Measurements from ENCODE around the gene RNF5. TPM values are rescaled to one million over a fixed set of nuclear protein-coding genes. Genes with fewer than 3 reads are reported as not detected.

The RNF5 gene
- total and polyA plus RNA-seq, 2 donors (not counting 1 experiment from before 2014, with no cell fraction given) = 25.5 to 40.7 TPM

DNA sequence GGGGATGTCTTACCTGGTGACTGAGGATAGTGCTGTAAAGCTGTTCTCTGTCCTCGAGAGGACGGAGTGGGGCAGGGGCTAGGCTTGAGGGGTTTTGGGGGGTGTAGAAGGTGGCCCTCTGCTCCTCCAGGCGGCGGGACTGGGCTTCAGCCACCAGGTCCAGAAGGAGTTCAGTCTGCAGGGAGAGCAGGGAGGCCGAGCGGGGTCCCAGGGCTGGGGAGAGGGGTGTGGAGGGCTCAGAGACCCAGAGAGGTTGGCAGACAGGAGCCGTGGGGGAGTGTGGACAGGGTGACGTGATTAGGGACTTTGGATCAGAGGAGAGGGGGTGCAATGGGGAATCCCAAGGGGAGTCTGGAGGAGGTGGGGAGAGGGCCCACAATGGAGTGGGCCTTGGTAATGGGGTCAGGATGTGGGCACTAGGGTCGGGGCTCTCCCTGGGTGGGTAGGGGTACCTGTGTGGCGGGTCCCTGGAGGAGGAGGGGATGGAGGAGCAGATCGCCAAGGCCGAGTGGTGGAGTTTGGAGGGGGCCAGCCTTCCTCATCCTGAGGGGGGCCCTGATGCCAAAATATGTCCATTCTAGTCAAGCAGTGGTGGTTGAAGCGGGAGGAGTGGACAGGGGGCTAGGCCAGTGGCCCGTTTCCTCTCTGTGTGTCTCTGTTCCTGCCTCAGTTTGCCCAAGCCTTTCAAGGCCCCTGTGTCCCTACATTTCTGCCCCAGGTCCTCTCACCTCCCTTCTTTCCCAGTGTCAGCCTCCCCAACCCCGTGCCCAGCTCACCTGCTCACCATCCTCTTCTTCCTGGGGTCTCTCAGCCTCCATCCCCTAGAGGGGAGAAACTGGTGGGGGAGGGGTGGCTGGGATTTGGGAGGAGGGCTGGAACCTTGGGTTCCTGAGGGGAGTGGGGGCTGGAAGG is 13.7 kb downstream of the RNF5 start:
- peaks cover 58% of the 10 kb centered on the region for H3K79me2 ChIP-seq (ENCODE audit: control insufficient read depth, insufficient read depth, low read length)
- no peaks in the 10 kb centered on the region for H4K20me1 ChIP-seq (ENCODE audit: control insufficient read depth, insufficient read depth, low read length, poor library complexity, severe bottlenecking)
- DNase-seq (peak; percentile 43), ATAC-seq (ENCODE audit: low read depth) (no peak)
- H3K9me3 Mint-ChIP-seq (ENCODE audit: insufficient read depth) = no peaks in the 10 kb centered on the region
- H3K4me2 ChIP-seq (replicated peaks; ENCODE audit: low read depth, low read length, poor library complexity, severe bottlenecking) = peak overlapping the region; percentile 91
- H3K9me3 ChIP-seq (ENCODE audit: control extremely low read depth in 1 of 3, control insufficient read depth in 2 of 3, insufficient read depth in 1 of 3, low read length in 2 of 3) = no peaks in the 10 kb centered on the region
- ChIA-PET POLR2A (interaction anchor here (0.8 to 1.6 kb wide), 4 partner anchors 13 to 64 kb away, joined by 3 to 10 read pairs (median 6); partner anchors contain the start of gene ATF6B), CTCF (interaction anchor here (0.6 to 1.6 kb wide), 6 partner anchors 13 to 102 kb away, joined by 3 to 8 read pairs (median 5); partner anchors contain the start of gene ATF6B)
- WGBS (ENCODE audit: insufficient coverage) = 37% methylated on average over 13 of the region's 15 CpGs
- TF ChIP-seq EZH2 (IDR thresholded peaks at IDR 0.05; ENCODE audit: borderline replicate concordance, insufficient read depth, low read depth, low read length, poor library complexity, severe bottlenecking) = no peak
- no peak for TF ChIP-seq CTCF (IDR thresholded peaks at IDR 0.05)
- H3K4me3 Mint-ChIP-seq = peak overlapping the region; percentile 91
- intact Hi-C loops (cut with micrococcal nuclease) = loop anchor here (10.0 kb wide), 2 partner anchors 457 to 697 kb away; partner anchors contain the start of genes CLIC1 and MICB
- peak overlapping the region; percentile 96 for H3K9ac ChIP-seq (ENCODE audit: low read length)
- H3K27ac ChIP-seq (ENCODE audit: low read length in 2 of 2) = peak overlapping the region; percentile 93 to 97
- peaks cover 79% of the 10 kb centered on the region for H3K4me1 Mint-ChIP-seq
- H2AFZ ChIP-seq (ENCODE audit: insufficient read depth, low read depth, low read length, poor library complexity, severe bottlenecking) = peak overlapping the region; percentile 63
- no peaks in the 10 kb centered on the region for H3K27me3 Mint-ChIP-seq
- H3K4me1 ChIP-seq (ENCODE audit: control insufficient read depth in 2 of 2, insufficient read depth in 2 of 2, low read length in 2 of 2) = peaks cover 59 to 77% of the 10 kb centered on the region in 2 donors
- H3K4me3 ChIP-seq (ENCODE audit: control extremely low read depth in 1 of 5, extremely low read depth in 1 of 5, insufficient read depth in 1 of 5, low read depth in 2 of 5, low read length in 4 of 5) = peak overlapping the region; percentile 72 to 99 (median 95)
- peaks cover 0 to 25% of the 10 kb centered on the region in 2 experiments for H3K36me3 ChIP-seq (replicated peaks in 1 of 2; ENCODE audit: control extremely low read depth in 1 of 2, control insufficient read depth in 1 of 2, extremely low read depth in 1 of 2, insufficient read depth in 2 of 2, low read length in 1 of 2)
- H3K27ac Mint-ChIP-seq = peak overlapping the region; percentile 96
- no peaks in the 10 kb centered on the region for H3K27me3 ChIP-seq (replicated peaks in 1 of 4; ENCODE audit: control extremely low read depth in 1 of 4, control insufficient read depth in 3 of 4, insufficient read depth in 4 of 4, low read length in 3 of 4)

Measured in B cell (primary cell).